Fibroblast of lung (primary cell): ENCODE results near the gene ASTN2. TPM values are rescaled to one million over a fixed set of nuclear protein-coding genes. Genes with fewer than 3 reads are reported as not detected.

Experiments
- DNase-seq, 2 donors: peaks; one replicate each; pipeline versions ENCODE4 v3.0.0 to v3.0.0-alpha.2; 2010; ENCODE audit warnings: low read depth in 2 of 2
- H2AFZ ChIP-seq: 2 replicates; pipeline ENCODE4 v1.5.1; 2012; ENCODE audit warnings: low read length, control low read depth, inconsistent platforms
- H3K27ac ChIP-seq: 2 replicates; pipeline ENCODE4 v1.5.1; 2011; ENCODE audit warnings: low read length, control low read depth; ENCODE audit not compliant: insufficient read depth
- H3K27me3 ChIP-seq: 2 replicates; pipeline ENCODE4 v1.5.1; 2011; ENCODE audit warnings: mild to moderate bottlenecking, low read length; ENCODE audit not compliant: control insufficient read depth, insufficient read depth
- H3K36me3 ChIP-seq: 2 replicates; pipeline ENCODE4 v1.5.1; 2011; ENCODE audit warnings: low read length; ENCODE audit not compliant: control insufficient read depth, insufficient read depth
- H3K4me1 ChIP-seq: 2 replicates; pipeline ENCODE4 v1.5.1; 2011; ENCODE audit warnings: low read length; ENCODE audit not compliant: control insufficient read depth, insufficient read depth; ENCODE audit errors: extremely low read depth
- H3K4me2 ChIP-seq: 2 replicates; pipeline ENCODE4 v1.5.1; 2011; ENCODE audit warnings: low read length, control low read depth; ENCODE audit not compliant: insufficient read depth; ENCODE audit errors: extremely low read depth
- H3K4me3 ChIP-seq, 4 experiments: fragments of 200-600 bp in 1 of 4; sonication (generic) in 1 of 4; replicated peaks in 1 of 4; 2 replicates each; pipeline ENCODE4 v1.5.1; 2011 to 2016; ENCODE audit warnings: low read length in 4 of 4, low read depth in 3 of 4, mild to moderate bottlenecking in 3 of 4, control low read depth in 2 of 4, inconsistent platforms in 1 of 4, mixed read lengths in 1 of 4; ENCODE audit not compliant: insufficient read depth in 1 of 4; ENCODE audit errors: control extremely low read depth in 1 of 4
- H3K79me2 ChIP-seq: 2 replicates; pipeline ENCODE4 v1.5.1; 2012; ENCODE audit warnings: mild to moderate bottlenecking, low read length, inconsistent platforms; ENCODE audit not compliant: control insufficient read depth, insufficient read depth
- H3K9ac ChIP-seq: 2 replicates; pipeline ENCODE4 v1.5.1; 2011; ENCODE audit warnings: mild to moderate bottlenecking, low read length, control low read depth; ENCODE audit not compliant: insufficient read depth
- H3K9me3 ChIP-seq: 2 replicates; pipeline ENCODE4 v1.5.1; 2012; ENCODE audit warnings: low read depth, low read length; ENCODE audit not compliant: control insufficient read depth, insufficient read depth
- H4K20me1 ChIP-seq: 2 replicates; pipeline ENCODE4 v1.5.1; 2011; ENCODE audit warnings: low read length; ENCODE audit not compliant: control insufficient read depth, insufficient read depth; ENCODE audit errors: extremely low read depth
- CTCF ChIP-seq, 2 donors: IDR thresholded peaks in 1 of 2; conservative IDR thresholded peaks in 1 of 2; 1 replicate in 1 of 2; 2 replicates in 1 of 2; pipeline ENCODE4 v1.5.1; 2011 to 2012; ENCODE audit warnings: low read length in 2 of 2, control low read depth in 1 of 2, inconsistent platforms in 1 of 2, low read depth in 1 of 2, mild to moderate bottlenecking in 1 of 2
- EZH2 ChIP-seq: IDR thresholded peaks from 2 replicates; pipeline ENCODE4 v1.5.1; 2012; ENCODE audit warnings: low read length, control low read depth, mild to moderate bottlenecking; ENCODE audit errors: missing control alignments
- polyA plus RNA-seq, 2 donors: library from polyadenylated mRNA; depleted of rRNA in 1 of 2; stranded (reverse) in 1 of 2; unstranded in 1 of 2; fragments of >200 nt; gene quantifications; 2 replicates each; pipeline ENCODE4 v1.2.1, GENCODE V29; 2011 to 2012; ENCODE audit warnings: missing spikeins in 1 of 2
- total RNA-seq: library from RNA; depleted of rRNA; stranded (reverse); fragments of >200 nt; gene quantifications from 2 replicates; pipeline ENCODE4 v1.2.1, GENCODE V29; 2014

Gene ASTN2
- total and polyA plus RNA-seq, 2 donors (not counting 1 experiment from before 2014, with no cell fraction given): 2.2 to 19.2 TPM

- Histone ChIP-seq H3K4me2 (no peak overlapping the region), H3K4me1 (no peaks in the 10 kb centered on the region), H3K27ac (no peak overlapping the region), H3K27me3 (no peaks in the 10 kb centered on the region), H3K36me3 (no peaks in the 10 kb centered on the region), H4K20me1 (no peaks in the 10 kb centered on the region), H2AFZ (no peak overlapping the region), H3K9ac (no peak overlapping the region), H3K79me2 (no peaks in the 10 kb centered on the region), H3K4me3 (no peak overlapping the region), H3K9me3 (no peaks in the 10 kb centered on the region)
- no peak for DNase-seq
- TF ChIP-seq EZH2 (no peak), CTCF (conservative IDR thresholded peaks at IDR 0.05 in 1 of 2, IDR thresholded peaks at IDR 0.05 in 1 of 2; ENCODE audit: low read depth in 1 of 2, low read length in 2 of 2) (no peak)
Measured at GRCh38 chr9:117334101-117334500, 80.8 kb downstream of the ASTN2 start.

GRCh38 chr9:117325831-117326230 is 89.0 kb downstream of the ASTN2 start:
- no peak for DNase-seq
- Histone ChIP-seq H3K27ac (no peak overlapping the region), H3K4me1 (no peaks in the 10 kb centered on the region), H2AFZ (no peak overlapping the region), H3K36me3 (no peaks in the 10 kb centered on the region), H3K9me3 (no peaks in the 10 kb centered on the region), H3K9ac (no peak overlapping the region), H3K79me2 (no peaks in the 10 kb centered on the region), H3K4me2 (no peak overlapping the region), H4K20me1 (no peaks in the 10 kb centered on the region), H3K4me3 (no peak overlapping the region), H3K27me3 (no peaks in the 10 kb centered on the region)
- TF ChIP-seq EZH2 (no peak), CTCF (conservative IDR thresholded peaks at IDR 0.05 in 1 of 2, IDR thresholded peaks at IDR 0.05 in 1 of 2; ENCODE audit: low read depth in 1 of 2, low read length in 2 of 2) (no peak)

- H3K27ac ChIP-seq: no peak overlapping the region
- H3K4me1 ChIP-seq: no peaks in the 10 kb centered on the region
Measured at GRCh38 chr9:117325110-117325731, 89.6 kb downstream of the ASTN2 start.

More at GRCh38 chr9:117325110-117325731, 89.6 kb downstream of the ASTN2 start:
- Histone ChIP-seq H3K79me2 (no peaks in the 10 kb centered on the region), H3K27me3 (no peaks in the 10 kb centered on the region), H4K20me1 (no peaks in the 10 kb centered on the region), H3K4me2 (no peak overlapping the region), H3K36me3 (no peaks in the 10 kb centered on the region), H2AFZ (no peak overlapping the region), H3K9me3 (no peaks in the 10 kb centered on the region), H3K9ac (no peak overlapping the region), H3K4me3 (no peak overlapping the region)
- TF ChIP-seq EZH2: no peak
- no peak for TF ChIP-seq CTCF (conservative IDR thresholded peaks at IDR 0.05 in 1 of 2, IDR thresholded peaks at IDR 0.05 in 1 of 2; ENCODE audit: low read depth in 1 of 2, low read length in 2 of 2)
- no peak for DNase-seq
